ENCODE results near the gene OAS2. TPM values are rescaled to one million over a fixed set of nuclear protein-coding genes. Genes with fewer than 3 reads are reported as not detected.

The OAS2 gene
- total RNA-seq, 1 experiment from 2014 or later, result 0.25 TPM

DNA sequence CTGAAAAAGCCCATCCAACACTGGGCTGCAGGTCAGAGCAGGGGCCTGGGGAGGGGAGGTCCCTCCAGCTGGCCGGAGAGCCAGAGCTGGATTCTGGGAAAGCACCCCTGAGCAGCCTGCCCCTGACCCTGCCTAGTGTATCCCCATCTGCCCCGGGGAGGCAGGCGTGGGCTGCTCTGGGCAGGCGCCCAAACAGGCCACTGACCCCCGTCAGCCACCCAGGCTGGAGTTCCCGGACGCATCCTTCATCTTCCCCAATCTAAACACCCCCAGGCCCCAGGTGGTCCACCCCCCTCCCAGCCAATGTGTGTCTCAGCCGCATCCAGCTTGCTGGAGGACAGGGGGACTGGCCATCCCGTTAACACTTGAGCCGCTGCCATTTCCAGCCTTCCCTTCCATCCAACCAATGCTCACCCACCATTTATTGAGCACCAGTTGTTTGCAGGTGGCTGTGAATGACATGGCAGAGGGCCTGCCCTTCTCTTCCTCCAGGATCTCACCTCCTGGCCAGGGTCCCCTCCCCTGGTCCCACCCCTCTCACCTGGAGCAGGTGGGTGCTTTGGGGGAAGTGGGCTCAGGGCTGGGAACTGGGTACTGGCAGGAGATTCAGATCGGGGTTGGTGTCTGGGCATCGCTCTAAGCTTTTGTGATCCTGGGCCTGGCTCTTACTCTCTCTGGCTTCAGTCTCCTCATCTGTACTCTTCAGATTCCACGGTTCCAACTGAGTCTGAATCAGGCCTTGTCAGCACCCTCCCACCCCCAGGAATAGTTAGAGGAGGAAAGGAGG lies 77.5 kb downstream of the OAS2 start:
- H3K9me3 Mint-ChIP-seq (ENCODE audit: unreplicated experiment), result no peaks in the 10 kb centered on the region
- DNase-seq, result no peak
- intact Hi-C loops (cut with micrococcal nuclease; ENCODE audit: unreplicated experiment), result no loop called here
- no peaks in the 10 kb centered on the region for H3K36me3 ChIP-seq (ENCODE audit: control insufficient read depth, insufficient read depth, low read length)
- no peaks in the 10 kb centered on the region for H3K27me3 ChIP-seq (replicated peaks; ENCODE audit: control insufficient read depth, insufficient read depth, low read length)
- TF ChIP-seq, protein P1, sequence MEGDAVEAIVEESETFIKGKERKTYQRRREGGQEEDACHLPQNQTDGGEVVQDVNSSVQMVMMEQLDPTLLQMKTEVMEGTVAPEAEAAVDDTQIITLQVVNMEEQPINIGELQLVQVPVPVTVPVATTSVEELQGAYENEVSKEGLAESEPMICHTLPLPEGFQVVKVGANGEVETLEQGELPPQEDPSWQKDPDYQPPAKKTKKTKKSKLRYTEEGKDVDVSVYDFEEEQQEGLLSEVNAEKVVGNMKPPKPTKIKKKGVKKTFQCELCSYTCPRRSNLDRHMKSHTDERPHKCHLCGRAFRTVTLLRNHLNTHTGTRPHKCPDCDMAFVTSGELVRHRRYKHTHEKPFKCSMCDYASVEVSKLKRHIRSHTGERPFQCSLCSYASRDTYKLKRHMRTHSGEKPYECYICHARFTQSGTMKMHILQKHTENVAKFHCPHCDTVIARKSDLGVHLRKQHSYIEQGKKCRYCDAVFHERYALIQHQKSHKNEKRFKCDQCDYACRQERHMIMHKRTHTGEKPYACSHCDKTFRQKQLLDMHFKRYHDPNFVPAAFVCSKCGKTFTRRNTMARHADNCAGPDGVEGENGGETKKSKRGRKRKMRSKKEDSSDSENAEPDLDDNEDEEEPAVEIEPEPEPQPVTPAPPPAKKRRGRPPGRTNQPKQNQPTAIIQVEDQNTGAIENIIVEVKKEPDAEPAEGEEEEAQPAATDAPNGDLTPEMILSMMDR (IDR thresholded peaks at IDR 0.05; ENCODE audit: insufficient read depth in 1 of 2, low read depth in 1 of 2, low read length in 1 of 2, severe bottlenecking in 1 of 2, unreplicated experiment in 1 of 2), result no peak
- H3K4me3 ChIP-seq (ENCODE audit: low read depth, low read length), result no peak overlapping the region
- ChIA-PET POLR2A (no interaction called here), CTCF (interaction anchor here (0.8 kb wide), 1 partner anchor 97 kb away, joined by 3 read pairs; no protein-coding TSS in a partner anchor)
- H3K36me3 Mint-ChIP-seq (ENCODE audit: insufficient read depth, unreplicated experiment), result no peaks in the 10 kb centered on the region
- no peaks in the 10 kb centered on the region for H3K4me1 ChIP-seq
- no peak overlapping the region for H3K4me3 Mint-ChIP-seq (ENCODE audit: unreplicated experiment)
- no peaks in the 10 kb centered on the region for H3K9me3 ChIP-seq
- H3K27ac Mint-ChIP-seq (ENCODE audit: unreplicated experiment), result no peak overlapping the region
- BruUV-seq (replicated peaks), result no TSS peak
- H3K4me1 Mint-ChIP-seq (ENCODE audit: low read depth, unreplicated experiment), result no peaks in the 10 kb centered on the region
- peaks cover 8% of the 10 kb centered on the region for H3K27me3 Mint-ChIP-seq (ENCODE audit: insufficient read depth, unreplicated experiment)

DNA sequence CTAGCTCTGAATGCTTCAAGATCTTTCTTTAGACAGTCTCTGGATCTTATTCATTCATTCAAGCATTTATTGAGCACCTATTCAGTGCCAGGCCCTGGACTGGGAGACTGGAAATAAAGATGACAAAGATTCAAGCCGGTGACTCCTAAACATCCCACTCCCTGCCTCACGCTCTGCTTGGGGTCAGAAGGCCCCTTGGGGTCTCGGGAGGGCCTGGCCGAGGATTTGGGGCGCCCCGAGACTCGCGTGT lies 78.0 kb downstream of the OAS2 start:
- Histone ChIP-seq H3K4me1 (no peaks in the 10 kb centered on the region), H3K36me3 (ENCODE audit: control insufficient read depth, insufficient read depth, low read length) (no peaks in the 10 kb centered on the region), H3K4me3 (ENCODE audit: low read depth, low read length) (no peak overlapping the region), H3K9me3 (no peaks in the 10 kb centered on the region), H3K27me3 (replicated peaks; ENCODE audit: control insufficient read depth, insufficient read depth, low read length) (no peaks in the 10 kb centered on the region)
- no TSS peak for BruUV-seq (replicated peaks)
- ChIA-PET POLR2A (no interaction called here), CTCF (no interaction called here)
- Mint-ChIP-seq H3K27me3 (ENCODE audit: insufficient read depth, unreplicated experiment) (peaks cover 8% of the 10 kb centered on the region), H3K9me3 (ENCODE audit: unreplicated experiment) (no peaks in the 10 kb centered on the region), H3K4me3 (ENCODE audit: unreplicated experiment) (no peak overlapping the region), H3K27ac (ENCODE audit: unreplicated experiment) (no peak overlapping the region), H3K36me3 (ENCODE audit: insufficient read depth, unreplicated experiment) (no peaks in the 10 kb centered on the region), H3K4me1 (ENCODE audit: low read depth, unreplicated experiment) (no peaks in the 10 kb centered on the region)
- TF ChIP-seq, protein P1 (IDR thresholded peaks at IDR 0.05; ENCODE audit: insufficient read depth in 1 of 2, low read depth in 1 of 2, low read length in 1 of 2, severe bottlenecking in 1 of 2, unreplicated experiment in 1 of 2), result no peak
- intact Hi-C loops (cut with micrococcal nuclease; ENCODE audit: unreplicated experiment), result no loop called here
- no peak for DNase-seq

DNA sequence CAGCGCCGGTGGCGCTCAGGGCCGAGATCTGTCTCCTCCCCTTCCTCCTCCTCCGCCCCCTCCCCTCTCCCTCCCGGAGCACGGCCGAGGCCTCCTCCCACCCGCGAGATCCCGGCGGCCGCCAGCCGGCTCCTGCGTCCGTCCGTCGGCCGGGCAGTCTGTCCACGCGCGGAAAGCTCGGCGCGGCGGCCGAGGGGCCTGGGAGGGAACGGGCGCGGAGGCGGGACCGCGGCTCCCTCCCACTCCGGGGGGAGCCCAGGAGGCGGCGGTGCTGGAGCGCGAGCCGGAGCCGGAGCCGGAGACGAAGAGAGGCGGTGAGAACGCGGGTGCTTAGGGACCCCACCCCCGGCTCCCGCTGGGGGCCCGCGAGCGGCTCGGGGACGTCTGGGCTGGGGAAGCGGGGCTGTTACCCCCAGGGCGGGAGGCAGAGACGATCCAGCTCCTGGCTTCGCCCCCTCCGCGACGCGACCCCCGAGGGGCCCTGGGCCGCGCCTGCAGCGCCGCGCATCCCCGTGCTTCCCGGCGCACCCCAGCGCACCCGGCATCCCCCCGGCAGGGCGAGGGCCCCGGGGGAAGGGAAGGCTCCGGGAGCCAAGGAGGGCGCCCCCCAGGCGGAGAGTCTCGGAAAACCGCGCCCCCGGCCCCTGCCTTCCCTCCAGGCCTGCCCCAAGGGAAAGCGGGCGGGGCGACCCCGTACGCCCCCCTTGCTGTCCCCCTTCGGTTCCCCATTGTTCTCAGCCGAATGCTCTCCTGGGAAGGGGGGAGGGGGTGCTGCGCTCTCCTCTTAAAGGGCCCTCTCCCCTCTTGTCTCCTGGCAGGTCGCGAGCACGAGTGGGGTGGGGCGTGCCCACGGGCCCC lies 78.5 kb downstream of the OAS2 start, which contains the start of gene DTX1:
TSS of gene DTX1 (plus strand) at position 100 of the 858 bp plus-strand sequence. CDS start 1,463 bp downstream, outside the sequence.
- H3K36me3 ChIP-seq (ENCODE audit: control insufficient read depth, insufficient read depth, low read length), result no peaks in the 10 kb centered on the region
- no peak within 1 kb of the TSS for H3K4me3 ChIP-seq (ENCODE audit: low read depth, low read length)
- Mint-ChIP-seq H3K4me3 (ENCODE audit: unreplicated experiment) (no peak within 1 kb of the TSS), H3K9me3 (ENCODE audit: unreplicated experiment) (no peaks in the 10 kb centered on the region), H3K36me3 (ENCODE audit: insufficient read depth, unreplicated experiment) (no peaks in the 10 kb centered on the region), H3K27ac (ENCODE audit: unreplicated experiment) (no peak within 1 kb of the TSS), H3K4me1 (ENCODE audit: low read depth, unreplicated experiment) (no peaks in the 10 kb centered on the region), H3K27me3 (ENCODE audit: insufficient read depth, unreplicated experiment) (peaks cover 8% of the 10 kb centered on the region)
- ChIA-PET POLR2A (no interaction called here), CTCF (no interaction called here)
- intact Hi-C loops (cut with micrococcal nuclease; ENCODE audit: unreplicated experiment), result no loop called here
- DNase-seq, result no peak
- no peaks in the 10 kb centered on the region for H3K27me3 ChIP-seq (replicated peaks; ENCODE audit: control insufficient read depth, insufficient read depth, low read length)
- BruUV-seq (replicated peaks), result no TSS peak
- H3K4me1 ChIP-seq, result no peaks in the 10 kb centered on the region
- H3K9me3 ChIP-seq, result no peaks in the 10 kb centered on the region
- TF ChIP-seq, protein P1 (IDR thresholded peaks at IDR 0.05; ENCODE audit: insufficient read depth in 1 of 2, low read depth in 1 of 2, low read length in 1 of 2, severe bottlenecking in 1 of 2, unreplicated experiment in 1 of 2), result no peak
